Activated CD8-positive, alpha-beta memory T cell treated with anti-CD3 and anti-CD28 coated beads for 1 hour (primary cell): ENCODE data around the gene CA10.

Experiments used
- DNase-seq, 2 donors: peaks; one replicate each; pipeline ENCODE4 v3.0.0-alpha.2; 2020; ENCODE audit warnings: low read depth in 1 of 2; ENCODE audit errors: extremely low read depth in 1 of 2

CA10 gene

GRCh38 chr17:51613255-51613654 lies 545.3 kb downstream of the CA10 start:
- DNase-seq, result no peak

GRCh38 chr17:51612692-51613091 lies 545.8 kb downstream of the CA10 start:
- DNase-seq, result no peak

- no peak for DNase-seq
Measured at GRCh38 chr17:51611585-51611984, 546.9 kb downstream of the CA10 start.

- no peak for DNase-seq
Measured at GRCh38 chr17:51610834-51611233, 547.7 kb downstream of the CA10 start.

- no peak for DNase-seq
Measured at GRCh38 chr17:51610155-51610554, 548.4 kb downstream of the CA10 start.

GRCh38 chr17:51608251-51608933 lies 550.1 kb downstream of the CA10 start:
- no peak for DNase-seq

- no peak for DNase-seq
Measured at GRCh38 chr17:51607512-51607911, 551.0 kb downstream of the CA10 start.

GRCh38 chr17:51604299-51605020 lies 554.1 kb downstream of the CA10 start:
- DNase-seq, result no peak

- DNase-seq, result no peak
Measured at GRCh38 chr17:51601622-51602261, 556.8 kb downstream of the CA10 start.

GRCh38 chr17:51598824-51599223 lies 559.7 kb downstream of the CA10 start:
- no peak for DNase-seq

GRCh38 chr17:51597345-51597744 lies 561.2 kb downstream of the CA10 start:
- no peak for DNase-seq

- no peak for DNase-seq
Measured at GRCh38 chr17:51595826-51596398, 562.6 kb downstream of the CA10 start.

GRCh38 chr17:51590071-51590656 lies 568.4 kb downstream of the CA10 start:
- no peak for DNase-seq

GRCh38 chr17:51588063-51588462 lies 570.5 kb downstream of the CA10 start:
- DNase-seq, result no peak

GRCh38 chr17:51587516-51587915 lies 571.0 kb downstream of the CA10 start:
- no peak for DNase-seq

GRCh38 chr17:51585514-51586104 lies 572.9 kb downstream of the CA10 start:
- DNase-seq, result no peak

GRCh38 chr17:51580869-51581268 lies 577.6 kb downstream of the CA10 start:
- DNase-seq, result no peak
